Measurements from ENCODE around the gene CACNA2D4. TPM values are rescaled to one million over a fixed set of nuclear protein-coding genes. Genes with fewer than 3 reads are reported as not detected.

CACNA2D4 gene
- total RNA-seq, 1 experiment from 2014 or later = not detected

DNA sequence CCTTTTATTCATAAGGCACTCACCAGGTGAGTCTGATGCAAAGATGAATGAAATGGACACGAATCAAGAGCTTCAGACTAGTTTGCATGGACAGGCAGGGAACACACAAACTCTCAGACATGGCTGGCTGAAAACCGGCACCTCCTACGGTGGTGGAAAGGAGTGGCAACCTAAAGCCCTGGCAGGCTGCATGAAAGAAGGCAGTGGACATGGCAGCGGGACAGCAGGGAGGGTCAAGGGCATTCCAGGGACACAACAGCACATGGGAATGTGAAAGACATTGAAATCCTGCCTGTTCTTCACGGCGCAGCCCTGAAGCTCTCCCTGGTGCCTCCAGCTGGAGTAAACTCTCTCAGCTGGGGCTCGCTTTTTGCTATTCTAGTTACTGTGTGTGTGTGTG is 114.7 kb downstream of the CACNA2D4 start:
- Histone ChIP-seq H3K27ac (no peak overlapping the region), H3K9me3 (replicated peaks) (no peaks in the 10 kb centered on the region), H3K27me3 (replicated peaks) (no peaks in the 10 kb centered on the region), H3K4me1 (replicated peaks) (0 out of 2 replicates have a peak, but pooled peaks cover 3% of the 10 kb centered on the region), H3K36me3 (no peaks in the 10 kb centered on the region), H3K4me3 (no peak overlapping the region)
- no peak for DNase-seq (ENCODE audit: low read depth in 1 of 2, low spot score in 2 of 2)

DNA sequence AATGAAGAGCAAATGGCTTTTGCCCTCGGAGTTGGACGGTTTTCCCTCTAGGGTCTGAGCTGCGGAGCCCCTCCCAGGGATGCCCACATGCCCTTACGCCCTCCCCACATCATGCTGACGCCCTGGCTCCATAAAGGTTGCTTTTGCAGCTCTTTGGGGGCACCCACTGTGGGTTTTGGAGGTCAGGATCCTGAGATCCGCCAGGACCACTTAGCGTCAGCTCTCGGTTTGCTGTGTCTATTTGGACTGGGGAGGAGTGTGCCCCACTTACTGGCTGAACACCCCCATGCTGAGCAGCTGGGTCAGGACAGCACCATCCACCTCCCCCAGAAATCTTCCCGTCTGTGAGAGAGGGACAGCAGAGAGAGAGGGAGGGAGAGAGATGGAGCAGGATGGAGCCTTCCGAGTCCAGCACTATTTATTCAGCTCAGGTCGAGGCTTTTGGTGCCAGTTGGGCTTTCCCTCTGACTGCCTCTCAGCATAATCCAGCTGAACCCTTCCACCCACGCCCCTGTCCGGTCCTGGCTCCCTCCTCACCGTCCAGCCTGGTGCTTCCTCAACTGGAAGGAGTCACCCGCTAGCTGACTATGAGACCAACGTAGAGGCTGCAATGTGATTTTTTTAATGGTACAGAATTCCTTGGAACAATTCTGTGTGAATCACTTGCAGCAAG is 117.0 kb downstream of the CACNA2D4 start:
- no peaks in the 10 kb centered on the region for H3K9me3 ChIP-seq (replicated peaks)
- H3K36me3 ChIP-seq = no peaks in the 10 kb centered on the region
- H3K4me3 ChIP-seq = no peak overlapping the region
- no peaks in the 10 kb centered on the region for H3K27me3 ChIP-seq (replicated peaks)
- H3K27ac ChIP-seq = no peak overlapping the region
- H3K4me1 ChIP-seq (replicated peaks) = peaks cover 9% of the 10 kb centered on the region
- peak in 1 of 2 experiments; percentile 36 for DNase-seq (ENCODE audit: low read depth in 1 of 2, low spot score in 2 of 2)

DNA sequence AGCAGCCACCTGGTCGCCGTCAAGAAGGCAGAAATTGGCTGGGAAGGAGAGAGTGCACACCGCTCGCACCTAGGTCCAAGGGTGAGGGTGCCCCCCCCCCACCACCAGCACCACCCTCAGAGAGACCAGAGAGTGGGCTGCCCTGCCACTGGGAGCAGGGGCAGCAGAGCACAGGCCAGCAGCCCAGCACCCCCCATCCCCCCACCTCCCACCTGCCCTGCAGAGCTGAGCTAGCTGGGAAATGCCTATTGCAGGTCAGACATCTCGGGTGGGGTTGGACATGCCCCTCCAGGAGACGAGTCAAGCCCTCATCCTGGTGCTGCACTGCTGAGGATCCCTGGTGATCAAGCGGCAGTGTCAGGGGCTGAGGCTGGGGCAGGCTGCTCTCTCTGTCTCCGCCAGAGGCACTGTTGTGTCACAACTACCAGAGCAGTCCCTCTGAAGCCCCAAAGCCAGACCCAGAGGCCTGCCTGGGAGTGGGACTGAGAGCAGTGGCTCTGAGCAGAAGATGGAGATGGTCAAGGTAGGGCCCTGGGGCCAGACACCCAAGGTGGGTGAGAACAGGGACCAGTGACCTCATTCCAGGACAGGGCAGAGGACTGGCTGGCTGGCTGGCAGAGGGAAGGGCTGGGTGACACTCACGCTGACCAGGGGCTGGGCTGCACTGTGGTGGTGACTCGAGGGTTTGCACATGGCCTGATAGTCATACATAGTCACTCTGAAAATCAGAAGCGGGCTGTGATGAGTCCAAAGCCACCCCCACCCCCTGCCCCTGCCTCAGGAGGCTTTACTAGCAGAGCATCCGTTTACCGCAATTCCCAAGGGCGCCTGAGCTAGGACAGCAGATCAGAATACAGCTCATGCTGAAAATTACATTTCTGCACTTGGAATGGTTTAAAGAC is 117.8 kb downstream of the CACNA2D4 start:
- Histone ChIP-seq H3K4me3 (no peak overlapping the region), H3K9me3 (replicated peaks) (no peaks in the 10 kb centered on the region), H3K27me3 (replicated peaks) (no peaks in the 10 kb centered on the region), H3K27ac (no peak overlapping the region), H3K4me1 (replicated peaks) (peaks cover 17% of the 10 kb centered on the region), H3K36me3 (no peaks in the 10 kb centered on the region)
- DNase-seq (ENCODE audit: low read depth in 1 of 2, low spot score in 2 of 2) = peak; percentile 42 to 69

DNA sequence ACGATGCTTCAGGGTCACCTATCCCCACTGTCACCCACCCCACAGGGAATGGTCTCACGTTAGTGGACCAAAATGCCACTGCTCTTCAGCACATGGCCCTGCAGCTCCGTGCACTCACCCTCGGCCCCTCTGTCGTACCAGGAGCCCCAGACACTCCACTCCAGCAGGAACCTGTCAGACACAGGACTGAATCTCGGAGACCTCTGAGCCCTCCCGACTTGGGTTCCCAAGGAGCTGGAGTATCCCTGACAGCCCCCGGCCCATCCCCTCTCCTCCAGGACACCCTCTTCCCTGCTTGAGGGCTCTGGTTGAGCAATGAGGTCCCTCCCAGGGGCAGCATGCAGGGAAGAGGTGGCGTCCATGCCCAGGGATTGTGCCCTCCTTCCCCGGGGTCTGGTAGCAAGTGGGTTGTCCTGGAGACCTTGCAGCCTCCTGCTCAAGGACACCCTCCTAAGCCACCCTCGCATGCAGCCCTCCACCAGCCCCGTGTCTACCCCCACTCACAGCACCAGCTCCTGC is 118.5 kb downstream of the CACNA2D4 start:
- Histone ChIP-seq H3K36me3 (no peaks in the 10 kb centered on the region), H3K27me3 (replicated peaks) (no peaks in the 10 kb centered on the region), H3K9me3 (replicated peaks) (no peaks in the 10 kb centered on the region), H3K4me3 (no peak overlapping the region), H3K27ac (no peak overlapping the region), H3K4me1 (replicated peaks) (peaks cover 19% of the 10 kb centered on the region)
- peak in 1 of 2 experiments; percentile 40 for DNase-seq (ENCODE audit: low read depth in 1 of 2, low spot score in 2 of 2)

DNA sequence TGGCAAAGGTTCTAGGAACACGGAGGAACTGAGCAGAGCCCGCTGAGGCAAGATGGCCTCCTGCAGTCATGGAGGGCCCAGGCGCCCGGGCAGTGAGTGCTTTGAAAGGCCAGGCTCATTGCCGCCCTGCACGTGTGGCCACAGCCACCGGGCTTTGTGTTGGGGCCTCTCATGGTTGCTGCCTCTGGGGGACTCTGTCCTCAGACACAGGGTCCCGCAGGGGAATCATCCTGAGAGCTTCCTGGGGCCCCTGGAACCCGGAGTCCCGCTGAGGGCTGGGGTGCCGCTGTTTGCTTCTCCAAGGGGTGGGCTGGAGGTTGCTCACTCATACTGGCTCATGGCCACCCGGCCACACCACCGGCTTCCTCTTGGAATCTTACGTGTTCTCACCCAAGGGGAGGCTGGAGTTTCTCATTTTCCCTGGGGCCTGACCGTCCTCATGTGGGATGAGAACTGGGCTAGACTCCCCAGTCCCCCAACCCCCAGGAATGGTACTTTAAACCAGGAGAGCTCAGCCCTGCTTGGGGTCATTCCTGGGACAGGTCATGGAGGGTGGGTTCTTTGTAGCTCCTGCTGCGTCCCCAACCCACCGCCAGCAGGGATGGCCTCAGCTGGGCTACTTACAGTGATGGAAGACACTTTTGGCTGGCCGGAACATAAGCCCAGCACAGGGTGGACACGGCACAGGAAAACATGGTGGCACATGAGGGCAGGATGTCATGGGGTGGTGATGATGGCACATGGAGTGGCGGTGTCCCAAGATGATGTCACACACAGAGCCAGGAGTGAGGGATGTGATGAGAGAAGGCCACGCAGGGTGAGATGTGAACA is 119.2 kb downstream of the CACNA2D4 start:
- H3K4me1 ChIP-seq (replicated peaks) = peaks cover 16% of the 10 kb centered on the region
- peak in 1 of 2 experiments; percentile 41 for DNase-seq (ENCODE audit: low read depth in 1 of 2, low spot score in 2 of 2)

DNA sequence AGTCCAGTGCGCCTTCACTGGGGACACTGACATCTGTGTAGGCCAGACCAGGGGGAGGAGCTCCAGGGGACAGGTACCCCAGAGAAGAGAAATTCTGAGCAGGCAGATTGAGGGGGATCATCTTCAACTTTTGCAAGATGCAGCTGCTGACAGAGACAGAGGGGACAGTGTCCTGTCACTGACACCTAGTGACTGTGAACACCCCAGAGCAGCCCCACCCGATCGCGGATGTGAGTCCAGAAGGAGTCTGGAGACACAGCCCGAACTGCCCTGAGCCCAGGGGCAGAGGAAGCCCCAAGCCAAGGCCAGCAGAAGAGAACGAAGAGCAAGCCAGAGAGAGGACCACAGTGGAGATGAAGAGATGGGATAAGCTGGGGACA is 119.8 kb downstream of the CACNA2D4 start:
- H3K4me1 ChIP-seq (replicated peaks) = peaks cover 16% of the 10 kb centered on the region
- H3K27ac ChIP-seq = no peak overlapping the region
- no peak overlapping the region for H3K4me3 ChIP-seq
- H3K36me3 ChIP-seq = no peaks in the 10 kb centered on the region
- no peaks in the 10 kb centered on the region for H3K9me3 ChIP-seq (replicated peaks)
- H3K27me3 ChIP-seq (replicated peaks) = no peaks in the 10 kb centered on the region
- no peak for DNase-seq (ENCODE audit: low read depth in 1 of 2, low spot score in 2 of 2)

More for the DNA sequence above, 119.2 kb downstream of the CACNA2D4 start:
- H3K36me3 ChIP-seq = no peaks in the 10 kb centered on the region
- H3K27ac ChIP-seq = no peak overlapping the region
- H3K4me3 ChIP-seq = no peak overlapping the region
- no peaks in the 10 kb centered on the region for H3K9me3 ChIP-seq (replicated peaks)
- H3K27me3 ChIP-seq (replicated peaks) = no peaks in the 10 kb centered on the region

DNA sequence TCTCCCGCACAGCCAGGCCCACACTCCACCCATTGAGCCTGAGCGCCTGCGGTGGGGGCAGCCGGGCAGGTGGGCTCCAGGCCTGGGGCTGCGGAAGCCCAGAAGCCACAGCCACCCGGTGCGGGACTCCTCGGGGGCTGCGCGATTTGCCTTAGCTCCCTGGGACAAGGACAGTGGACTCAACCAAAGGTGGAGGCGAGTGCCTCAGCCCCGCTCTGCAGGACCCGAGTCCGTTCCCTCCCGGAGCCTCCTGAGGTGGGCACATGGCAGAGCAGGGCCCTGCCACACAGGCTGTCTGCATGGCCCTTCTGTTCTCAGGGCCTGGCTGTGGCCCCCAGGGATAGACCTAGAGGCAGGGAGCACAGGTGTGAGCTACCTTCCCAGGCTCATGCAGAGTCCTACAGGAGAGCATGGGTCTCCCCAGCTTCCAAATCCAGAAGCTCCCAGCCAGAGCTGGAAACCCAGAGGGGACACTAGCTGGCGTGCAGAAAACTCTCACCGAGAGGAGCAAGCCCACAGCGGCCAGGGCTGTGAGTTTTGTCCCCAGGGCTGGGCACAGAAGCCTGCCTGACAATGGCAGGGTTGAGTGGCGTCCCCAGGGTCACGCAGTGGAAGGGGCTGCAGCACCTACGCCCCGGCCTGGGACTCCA is 120.3 kb downstream of the CACNA2D4 start:
- peaks cover 16% of the 10 kb centered on the region for H3K4me1 ChIP-seq (replicated peaks)
- no peak for DNase-seq (ENCODE audit: low read depth in 1 of 2, low spot score in 2 of 2)
- H3K36me3 ChIP-seq = no peaks in the 10 kb centered on the region
- no peaks in the 10 kb centered on the region for H3K9me3 ChIP-seq (replicated peaks)
- H3K27me3 ChIP-seq (replicated peaks) = no peaks in the 10 kb centered on the region
- no peak overlapping the region for H3K4me3 ChIP-seq
- H3K27ac ChIP-seq = no peak overlapping the region

DNA sequence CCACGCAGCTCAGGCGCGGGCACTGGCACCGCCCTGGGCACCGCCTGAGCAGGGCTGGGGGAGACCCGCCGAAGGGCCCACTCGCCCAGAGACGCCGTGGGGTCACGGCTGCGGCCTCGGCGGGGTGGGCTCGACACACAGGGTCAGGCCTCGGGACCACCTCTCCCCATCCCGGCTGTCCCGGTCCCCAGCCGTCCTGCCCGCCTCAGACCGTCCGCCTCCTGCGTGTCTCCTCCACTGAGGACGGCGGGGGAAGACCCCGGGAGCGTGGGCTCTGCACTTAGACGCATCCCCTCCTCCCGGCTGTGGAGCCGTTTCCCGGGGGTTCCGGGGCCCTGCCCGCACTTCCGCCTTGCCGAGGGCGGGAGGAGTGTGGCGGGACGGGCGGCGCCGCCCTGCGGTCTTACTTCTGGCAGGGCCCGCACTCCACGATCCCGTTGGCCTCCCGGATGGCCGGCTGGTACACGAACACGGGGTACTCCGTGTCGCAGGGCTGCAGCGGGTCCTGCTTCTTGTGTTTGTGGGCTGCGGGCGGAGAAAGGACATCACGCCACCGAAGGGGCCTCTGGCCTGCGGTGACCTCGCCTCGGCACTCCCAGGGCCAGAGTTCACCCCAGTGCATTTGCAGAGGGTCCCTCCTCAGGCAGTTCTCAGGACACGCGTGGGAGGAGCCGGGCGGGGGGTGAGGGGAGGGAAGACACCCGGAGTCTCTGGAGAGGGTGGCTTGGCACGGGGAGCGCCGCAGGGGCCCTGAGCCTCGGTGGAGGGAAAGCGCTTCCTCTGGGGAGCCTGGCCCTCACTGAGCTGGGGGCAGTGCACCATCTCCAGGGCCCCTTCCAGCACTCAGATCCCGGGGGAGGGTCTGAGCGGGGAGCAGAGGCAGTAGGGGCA is 121.2 kb downstream of the CACNA2D4 start:
- Histone ChIP-seq H3K27ac (no peak overlapping the region), H3K4me1 (replicated peaks) (peaks cover 16% of the 10 kb centered on the region), H3K4me3 (no peak overlapping the region), H3K9me3 (replicated peaks) (no peaks in the 10 kb centered on the region), H3K27me3 (replicated peaks) (no peaks in the 10 kb centered on the region), H3K36me3 (no peaks in the 10 kb centered on the region)
- DNase-seq (ENCODE audit: low read depth in 1 of 2, low spot score in 2 of 2) = no peak

DNA sequence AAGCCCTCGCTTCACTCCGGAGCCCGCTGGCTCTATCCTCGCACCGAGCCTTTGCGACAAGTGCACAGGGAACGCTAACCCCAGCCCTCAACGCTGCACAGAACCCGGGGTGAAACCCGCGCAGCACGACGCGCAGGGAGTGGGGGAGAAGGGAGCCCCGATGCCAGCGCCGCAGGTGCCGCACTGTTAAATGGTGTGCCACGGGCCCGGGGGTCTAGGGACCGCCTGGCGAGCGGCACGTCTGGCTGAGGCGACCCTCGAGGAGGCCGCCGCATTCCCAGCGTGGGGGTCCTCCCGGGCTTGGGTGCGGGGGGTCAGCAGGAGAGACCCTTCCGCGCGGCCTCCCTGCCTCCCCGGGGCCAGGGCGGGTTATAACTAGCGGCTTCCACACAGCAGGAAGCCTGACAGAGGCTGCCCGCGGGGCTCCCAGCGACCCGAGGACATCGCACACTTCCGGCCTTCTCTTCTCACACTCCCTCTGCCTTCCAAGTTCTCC is 121.9 kb downstream of the CACNA2D4 start:
- Histone ChIP-seq H3K4me1 (replicated peaks) (peaks cover 16% of the 10 kb centered on the region), H3K27ac (no peak overlapping the region), H3K36me3 (no peaks in the 10 kb centered on the region), H3K27me3 (replicated peaks) (no peaks in the 10 kb centered on the region), H3K4me3 (peak overlapping the region; percentile 30), H3K9me3 (replicated peaks) (no peaks in the 10 kb centered on the region)
- no peak for DNase-seq (ENCODE audit: low read depth in 1 of 2, low spot score in 2 of 2)

DNA sequence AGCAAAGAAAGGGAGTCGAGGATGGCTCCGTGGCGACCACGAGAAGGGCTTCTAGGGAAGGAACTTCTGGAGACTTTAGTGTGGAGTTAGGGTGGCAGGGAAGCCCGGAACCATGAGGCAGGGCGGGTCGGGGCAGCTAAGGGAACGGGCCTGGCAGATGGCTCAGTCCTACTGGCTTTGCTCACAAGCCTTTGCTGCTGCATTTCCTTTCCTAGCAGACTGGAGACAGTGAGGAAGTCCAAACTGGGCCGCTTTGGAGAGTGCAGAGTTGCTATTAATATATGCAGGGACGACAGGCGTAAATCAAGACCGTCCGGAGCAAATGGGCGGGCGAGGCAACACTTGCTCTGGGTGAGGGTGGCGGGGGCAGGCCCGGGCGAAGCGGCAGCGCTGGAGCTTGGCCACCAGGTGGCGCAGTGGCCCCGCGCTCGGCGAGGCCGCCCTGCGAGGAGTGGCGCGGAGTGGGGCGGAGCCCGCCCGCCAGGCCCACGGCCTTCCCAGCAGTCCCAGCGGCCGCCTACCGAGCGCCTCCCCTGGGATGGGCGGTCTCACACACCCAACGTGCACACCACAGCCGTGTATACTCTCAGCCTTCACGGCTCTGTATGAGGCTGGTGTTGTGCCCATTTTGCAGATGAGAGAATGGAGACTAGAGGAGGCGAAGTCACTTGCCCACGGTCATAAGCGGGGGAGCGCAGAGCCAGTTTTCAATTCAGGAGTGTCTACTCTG is 122.5 kb downstream of the CACNA2D4 start:
- DNase-seq (ENCODE audit: low read depth in 1 of 2, low spot score in 2 of 2) = peak; percentile 83 to 91
- no peak overlapping the region for H3K27ac ChIP-seq
- H3K27me3 ChIP-seq (replicated peaks) = no peaks in the 10 kb centered on the region
- no peaks in the 10 kb centered on the region for H3K9me3 ChIP-seq (replicated peaks)
- H3K4me1 ChIP-seq (replicated peaks) = peaks cover 16% of the 10 kb centered on the region
- no peaks in the 10 kb centered on the region for H3K36me3 ChIP-seq
- peak overlapping the region; percentile 30 for H3K4me3 ChIP-seq

DNA sequence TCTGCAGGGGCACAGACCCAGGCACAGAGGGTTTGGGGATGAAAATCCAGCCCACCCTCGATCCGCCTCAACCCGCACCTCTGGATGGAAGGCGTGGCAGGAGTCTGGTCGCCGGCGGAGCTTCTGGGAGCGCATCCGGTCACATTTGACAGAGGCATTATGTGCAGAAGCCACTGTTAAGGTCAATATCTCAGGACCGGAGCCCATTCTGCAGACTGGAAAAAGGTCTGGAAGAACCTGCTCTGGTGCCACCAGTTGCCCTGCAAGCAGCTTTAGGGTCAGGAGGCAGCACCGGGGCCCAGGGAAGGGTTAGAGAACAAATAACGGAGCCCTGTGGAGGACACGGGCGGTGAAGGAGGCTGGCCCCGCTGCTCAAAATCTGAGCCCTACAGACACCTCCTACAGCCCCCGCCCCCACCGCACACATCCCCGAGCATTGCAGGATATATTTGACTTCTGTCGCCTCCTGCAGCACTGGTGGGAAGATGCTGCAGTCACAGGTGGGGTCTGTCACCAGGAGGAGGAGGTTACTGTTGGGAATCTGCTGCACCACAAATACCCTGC is 123.1 kb downstream of the CACNA2D4 start:
- Histone ChIP-seq H3K9me3 (replicated peaks) (no peaks in the 10 kb centered on the region), H3K4me1 (replicated peaks) (peaks cover 16% of the 10 kb centered on the region), H3K36me3 (no peaks in the 10 kb centered on the region), H3K27ac (no peak overlapping the region), H3K4me3 (no peak overlapping the region), H3K27me3 (replicated peaks) (no peaks in the 10 kb centered on the region)
- no peak for DNase-seq (ENCODE audit: low read depth in 1 of 2, low spot score in 2 of 2)
